ENCODE results near the gene SLC13A1.
"Not testable (repeated sequence)": the region's sequence is repeated elsewhere in the genome, so short reads cannot be mapped to it uniquely, and the experiment has no call there.

SLC13A1 gene

DNA sequence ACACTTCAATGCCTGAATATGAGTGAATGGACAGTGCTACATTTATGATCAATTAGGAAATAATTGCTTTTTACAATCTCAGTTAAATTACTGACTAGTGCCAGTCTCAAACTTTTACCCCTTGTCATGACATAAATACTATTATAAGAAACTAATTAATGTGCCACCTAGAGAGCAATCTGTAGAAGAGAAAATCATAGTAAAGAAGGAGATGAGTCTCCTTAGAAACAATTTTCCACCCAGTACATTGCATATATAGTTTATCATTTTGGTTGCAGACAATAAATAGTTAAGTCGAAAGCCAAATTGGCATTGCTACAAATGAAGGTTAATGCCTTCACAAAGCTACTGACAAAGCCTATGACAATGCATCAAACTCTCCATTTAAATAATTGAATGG is 68.6 kb downstream of the SLC13A1 start:
- DNase-seq (ENCODE audit: low read depth in 2 of 3, low spot score in 2 of 3) = no peak

- no peak for DNase-seq (ENCODE audit: low read depth in 2 of 3, low spot score in 2 of 3)
These were observed 73.1 kb downstream of the SLC13A1 start for GRCh38 chr7:123126691-123127090.

GRCh38 chr7:123126171-123126570 is 73.6 kb downstream of the SLC13A1 start:
- DNase-seq (ENCODE audit: low read depth in 2 of 3, low spot score in 2 of 3) = no peak

- DNase-seq (ENCODE audit: low read depth in 2 of 3, low spot score in 2 of 3) = no peak
These were observed 74.5 kb downstream of the SLC13A1 start for GRCh38 chr7:123125231-123125630.

DNA sequence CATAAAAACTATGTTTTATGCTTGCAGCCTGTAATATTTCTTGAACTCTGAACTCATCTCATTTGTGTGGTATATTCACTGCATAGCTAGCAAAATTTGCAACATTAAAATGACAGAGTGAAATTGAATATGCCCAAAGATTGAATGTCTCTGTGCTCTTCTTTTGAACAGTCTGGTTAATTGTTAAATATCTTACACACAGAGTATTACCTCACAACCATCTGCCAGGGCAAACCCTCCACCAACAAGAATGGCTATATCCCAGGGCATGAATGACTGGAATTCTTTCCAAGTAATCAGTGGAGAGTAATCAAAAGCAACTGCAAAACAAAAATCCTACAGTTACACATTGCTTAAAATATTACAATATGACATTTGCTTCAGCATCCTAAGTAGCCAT is 76.9 kb downstream of the SLC13A1 start:
- no peak for DNase-seq (ENCODE audit: low read depth in 2 of 3, low spot score in 2 of 3)

DNA sequence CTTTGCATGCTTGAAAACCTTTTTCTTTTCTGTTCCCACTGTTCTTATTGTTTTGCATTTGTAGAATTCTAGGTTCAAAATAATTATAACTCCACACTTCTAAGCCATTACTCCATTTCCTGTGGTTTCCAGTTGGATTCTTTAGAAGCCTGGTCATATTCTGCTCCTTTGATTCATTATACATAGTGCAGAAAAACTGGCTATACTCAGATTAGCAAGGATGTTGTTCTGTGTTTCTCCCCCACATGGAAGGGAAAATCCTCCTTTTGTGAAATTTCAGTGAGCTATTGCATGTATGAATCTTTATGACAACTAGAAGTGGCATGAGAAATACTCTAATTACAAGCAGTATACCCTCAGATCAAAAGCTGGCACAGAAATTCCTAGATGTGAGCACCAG is 79.5 kb downstream of the SLC13A1 start:
- no peak for DNase-seq (ENCODE audit: low read depth in 2 of 3, low spot score in 2 of 3)

DNA sequence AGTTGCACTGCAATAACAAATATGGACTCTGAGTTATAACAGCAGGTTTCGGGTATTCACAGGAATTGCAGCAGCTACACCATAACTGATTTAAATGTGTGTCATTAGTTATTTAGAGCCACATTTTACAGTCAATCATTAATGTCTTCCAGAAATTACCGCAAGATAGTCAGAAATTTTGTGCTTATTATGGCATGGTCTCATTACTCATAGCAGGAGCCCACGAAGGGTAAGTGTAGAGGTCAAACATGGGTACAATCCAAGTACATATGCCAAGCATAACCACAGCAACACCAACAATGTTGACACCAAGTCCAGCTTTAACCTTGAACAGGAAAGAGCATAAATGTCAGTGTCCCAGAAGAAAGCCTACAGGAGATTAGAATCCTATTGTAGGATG is 84.4 kb downstream of the SLC13A1 start:
- no peak for DNase-seq (ENCODE audit: low read depth in 2 of 3, low spot score in 2 of 3)

DNA sequence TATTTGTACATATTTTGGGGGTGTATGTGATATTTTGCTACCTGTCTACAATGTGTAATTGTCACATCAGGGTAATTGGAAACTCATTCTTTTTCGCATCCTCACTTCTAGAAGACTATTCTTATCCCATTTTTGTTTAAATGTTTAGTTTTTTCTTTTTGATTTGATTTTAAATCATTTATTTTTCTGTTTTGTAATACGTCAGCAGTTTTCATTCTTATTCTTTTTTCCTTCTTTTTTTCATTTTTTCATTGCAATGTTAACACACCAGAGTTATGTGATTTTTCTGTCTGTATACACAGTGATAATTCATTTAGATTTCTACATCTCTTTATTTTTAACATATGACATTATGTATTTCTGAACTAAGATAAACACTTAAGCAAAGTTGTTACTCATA is 85.5 kb downstream of the SLC13A1 start:
- no peak for DNase-seq (ENCODE audit: low read depth in 2 of 3, low spot score in 2 of 3)

GRCh38 chr7:123112833-123113232 is 86.9 kb downstream of the SLC13A1 start:
- no peak for DNase-seq (ENCODE audit: low read depth in 2 of 3, low spot score in 2 of 3)

GRCh38 chr7:123099712-123100111 is 100.1 kb downstream of the SLC13A1 start:
- no peak for DNase-seq (ENCODE audit: low read depth in 2 of 3, low spot score in 2 of 3)

- no peak for DNase-seq (ENCODE audit: low read depth in 2 of 3, low spot score in 2 of 3)
These were observed 102.8 kb downstream of the SLC13A1 start for GRCh38 chr7:123096976-123097375.

DNA sequence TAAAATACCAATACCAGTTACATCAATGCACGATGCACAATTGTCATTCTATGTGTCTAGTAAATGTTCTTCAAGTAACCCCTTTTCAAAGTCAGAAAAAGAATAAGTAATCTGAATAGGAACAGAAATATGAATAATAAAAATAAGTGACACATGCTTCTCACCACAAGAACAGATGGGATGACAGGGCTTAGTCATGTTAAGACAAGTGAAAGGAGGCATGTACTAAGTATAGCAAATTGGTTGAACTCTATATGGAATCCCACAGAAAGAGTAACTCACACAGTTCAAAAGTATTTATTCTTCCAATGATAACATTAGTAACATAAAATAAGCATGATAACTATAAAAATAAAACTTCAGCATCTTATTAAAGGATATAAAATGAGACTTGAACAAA is 103.3 kb downstream of the SLC13A1 start:
- no peak for DNase-seq (ENCODE audit: low read depth in 2 of 3, low spot score in 2 of 3)

DNA sequence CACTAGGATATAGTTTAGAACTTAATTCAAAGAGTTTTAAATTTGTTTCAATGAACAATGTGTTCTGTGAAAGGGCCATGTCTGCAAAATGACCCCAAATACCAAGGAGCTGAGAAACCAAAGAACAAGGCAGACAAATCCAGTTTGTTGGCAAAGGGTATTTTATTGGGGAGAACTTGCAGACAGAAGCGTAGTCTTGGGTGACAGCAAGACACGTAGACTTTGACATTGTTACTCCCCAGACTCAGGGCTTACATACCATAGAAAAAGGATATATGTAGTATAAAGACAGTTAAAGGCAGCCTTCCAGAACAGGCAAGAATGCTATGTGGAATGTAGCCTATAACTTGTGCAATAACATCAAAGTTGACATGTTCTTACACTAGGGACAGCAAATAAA is 109.3 kb downstream of the SLC13A1 start:
- no peak for DNase-seq (ENCODE audit: low read depth in 2 of 3, low spot score in 2 of 3)

GRCh38 chr7:123086910-123087309 is 112.9 kb downstream of the SLC13A1 start:
- not testable (repeated sequence) for DNase-seq (ENCODE audit: low read depth in 2 of 3, low spot score in 2 of 3)

DNA sequence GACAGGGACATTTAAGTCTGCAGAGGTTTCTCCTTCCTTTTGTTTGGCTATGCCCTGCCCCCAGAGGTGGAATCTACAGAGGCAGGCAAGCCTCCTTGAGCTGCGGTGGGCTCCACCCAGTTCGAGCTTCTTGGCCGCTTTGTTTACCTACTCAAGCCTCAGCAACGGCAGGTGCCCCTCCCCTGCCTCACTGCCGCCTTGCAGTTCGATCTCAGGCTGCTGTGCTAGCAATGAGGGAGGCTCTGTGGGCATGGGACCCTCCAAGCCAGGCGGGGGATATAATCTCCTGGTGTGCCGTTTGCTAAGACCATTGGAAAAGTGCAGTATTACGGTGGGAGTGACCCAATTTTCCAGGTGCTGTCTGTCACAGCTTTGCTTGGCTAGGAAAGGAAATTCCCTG is 114.9 kb downstream of the SLC13A1 start:
- DNase-seq (ENCODE audit: low read depth in 2 of 3, low spot score in 2 of 3) = not testable (repeated sequence)

GRCh38 chr7:123079021-123079420 is 120.7 kb downstream of the SLC13A1 start:
- DNase-seq (ENCODE audit: low read depth in 2 of 3, low spot score in 2 of 3) = no peak

DNA sequence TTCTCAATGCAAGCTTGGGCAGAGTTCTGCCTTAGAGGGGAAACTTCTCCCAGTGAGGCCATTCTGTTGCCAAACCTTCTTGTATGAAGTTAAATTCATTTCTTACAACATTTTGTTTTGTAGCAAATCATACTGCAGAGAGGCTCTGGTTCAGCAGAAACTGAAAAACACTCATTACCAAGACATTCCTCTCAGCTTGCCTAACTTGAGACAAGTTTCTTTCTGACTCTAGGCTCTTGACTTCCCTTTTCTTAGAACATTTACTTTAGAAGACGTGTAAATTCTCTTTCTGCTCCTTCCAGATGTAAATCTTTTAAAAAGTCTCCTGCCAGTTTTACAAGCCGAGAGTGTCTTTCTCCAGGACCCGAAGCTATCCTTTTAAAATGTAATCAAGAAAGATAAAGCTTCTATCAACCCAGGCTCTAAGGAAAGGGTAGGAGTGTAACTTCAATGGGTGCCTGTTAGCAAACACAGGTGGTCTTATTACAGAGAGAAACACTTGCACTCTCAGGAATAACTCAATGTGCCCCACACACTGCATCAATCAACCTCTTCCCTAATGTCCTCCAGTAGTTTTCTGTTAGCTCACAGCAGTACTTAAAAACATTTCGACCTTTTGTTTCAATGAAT is 123.8 kb downstream of the SLC13A1 start:
- DNase-seq (ENCODE audit: low read depth in 2 of 3, low spot score in 2 of 3) = no peak

DNA sequence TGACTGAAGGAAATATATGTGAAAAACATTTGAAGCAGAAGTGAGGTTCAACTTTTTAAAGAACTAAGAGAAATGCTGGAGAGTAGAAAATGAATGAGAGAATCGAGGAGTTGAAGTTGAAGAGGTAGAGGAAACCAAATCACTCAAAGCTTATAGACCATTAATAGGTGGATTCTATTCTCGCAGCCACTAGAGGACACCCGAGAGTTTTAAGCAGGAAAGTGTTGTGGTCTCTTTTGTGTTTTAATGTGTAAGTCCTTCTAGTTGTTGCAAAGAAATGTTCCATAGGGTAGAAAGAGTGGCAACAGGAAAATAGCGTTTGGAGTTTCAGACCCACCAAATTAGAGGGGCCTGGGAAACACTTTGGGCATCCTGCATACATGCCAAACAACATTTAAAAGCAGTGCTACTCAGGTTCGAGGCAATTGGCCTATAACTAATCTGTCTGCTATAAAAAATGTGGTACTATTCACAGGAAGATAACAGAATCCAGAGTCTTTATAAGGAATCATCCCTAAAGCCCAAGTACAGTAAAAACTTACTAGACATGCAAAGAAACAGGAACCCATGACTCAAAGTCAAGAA is 129.0 kb downstream of the SLC13A1 start:
- no peak for DNase-seq (ENCODE audit: low read depth in 2 of 3, low spot score in 2 of 3)

GRCh38 chr7:123067814-123068213 is 132.0 kb downstream of the SLC13A1 start:
- no peak for DNase-seq (ENCODE audit: low read depth in 2 of 3, low spot score in 2 of 3)
